Omental fat pad (tissue), 4 donors: ENCODE measurements around the gene RBM19. TPM values are rescaled to one million over a fixed set of nuclear protein-coding genes. Genes with fewer than 3 reads are reported as not detected.

Experiments used
- ATAC-seq: fragments of 150-250 bp; one replicate; pipeline ENCODE4 v1.9.1; 2016; ENCODE audit warnings: mild to moderate bottlenecking, moderate library complexity; ENCODE audit not compliant: low FRiP score
- DNase-seq: peaks from one replicate; pipeline ENCODE4 v3.0.0-alpha.2; 2019; ENCODE audit warnings: low spot score
- total RNA-seq, 4 donors: library from RNA; depleted of rRNA; stranded (reverse); fragments of >200 nt; gene quantifications; one replicate each; pipeline ENCODE4 v1.1.0, GENCODE V29; 2016
- TF ChIP-seq, protein P1 (sequence below), 3 donors: fragments of 450-650 bp; IDR thresholded peaks; one replicate each; pipeline ENCODE4 v1.5.1; 2016 to 2017; ENCODE audit warnings: antibody characterized with exemption in 3 of 3, mild to moderate bottlenecking in 3 of 3, moderate library complexity in 2 of 3

RBM19 gene, protein sequence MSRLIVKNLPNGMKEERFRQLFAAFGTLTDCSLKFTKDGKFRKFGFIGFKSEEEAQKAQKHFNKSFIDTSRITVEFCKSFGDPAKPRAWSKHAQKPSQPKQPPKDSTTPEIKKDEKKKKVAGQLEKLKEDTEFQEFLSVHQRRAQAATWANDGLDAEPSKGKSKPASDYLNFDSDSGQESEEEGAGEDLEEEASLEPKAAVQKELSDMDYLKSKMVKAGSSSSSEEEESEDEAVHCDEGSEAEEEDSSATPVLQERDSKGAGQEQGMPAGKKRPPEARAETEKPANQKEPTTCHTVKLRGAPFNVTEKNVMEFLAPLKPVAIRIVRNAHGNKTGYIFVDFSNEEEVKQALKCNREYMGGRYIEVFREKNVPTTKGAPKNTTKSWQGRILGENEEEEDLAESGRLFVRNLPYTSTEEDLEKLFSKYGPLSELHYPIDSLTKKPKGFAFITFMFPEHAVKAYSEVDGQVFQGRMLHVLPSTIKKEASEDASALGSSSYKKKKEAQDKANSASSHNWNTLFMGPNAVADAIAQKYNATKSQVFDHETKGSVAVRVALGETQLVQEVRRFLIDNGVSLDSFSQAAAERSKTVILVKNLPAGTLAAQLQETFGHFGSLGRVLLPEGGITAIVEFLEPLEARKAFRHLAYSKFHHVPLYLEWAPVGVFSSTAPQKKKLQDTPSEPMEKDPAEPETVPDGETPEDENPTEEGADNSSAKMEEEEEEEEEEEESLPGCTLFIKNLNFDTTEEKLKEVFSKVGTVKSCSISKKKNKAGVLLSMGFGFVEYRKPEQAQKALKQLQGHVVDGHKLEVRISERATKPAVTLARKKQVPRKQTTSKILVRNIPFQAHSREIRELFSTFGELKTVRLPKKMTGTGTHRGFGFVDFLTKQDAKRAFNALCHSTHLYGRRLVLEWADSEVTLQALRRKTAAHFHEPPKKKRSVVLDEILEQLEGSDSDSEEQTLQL
- total RNA-seq: 10 to 100 TPM; 24.3 to 41.6 (median 28.7) TPM

DNA sequence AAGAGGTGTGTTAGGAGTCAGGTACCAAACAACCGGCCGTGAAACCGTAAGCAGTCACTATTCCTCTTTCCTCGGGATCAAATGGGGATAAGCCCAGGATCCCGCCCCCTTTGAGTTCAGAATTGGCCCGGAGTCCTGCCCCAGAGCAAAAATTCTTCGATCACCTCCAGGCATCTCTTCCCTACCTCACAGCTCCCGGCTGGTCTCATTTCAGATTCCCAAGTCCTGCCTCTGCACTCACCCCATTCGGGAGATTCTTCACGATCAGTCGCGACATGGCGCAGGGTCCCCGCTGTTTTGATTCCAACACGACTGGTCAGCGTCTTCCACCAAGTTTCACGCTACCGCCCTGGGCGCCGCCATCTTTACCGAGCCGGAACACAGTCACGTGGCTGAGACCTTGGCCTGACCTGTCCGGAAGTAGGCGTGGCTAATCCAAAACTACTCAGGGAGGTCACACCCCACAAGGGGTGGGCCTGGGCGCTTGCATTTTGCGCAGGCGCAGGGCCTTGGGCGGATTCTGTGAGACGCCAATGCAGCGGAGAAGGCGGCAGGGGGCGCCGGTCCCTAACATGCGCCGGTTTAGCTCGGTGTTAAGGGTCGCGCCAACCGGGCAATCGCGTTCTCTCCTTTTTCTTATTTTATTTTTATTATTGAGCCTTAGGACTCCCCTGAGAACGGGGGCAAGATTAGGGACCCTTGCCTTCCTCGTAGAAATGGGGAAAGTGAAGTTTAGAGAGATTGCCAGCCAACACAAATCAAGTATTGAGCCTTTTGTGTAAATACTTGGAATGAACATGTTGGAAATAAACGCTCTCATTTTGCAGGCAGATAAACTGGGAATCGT lies at the start of gene RBM19:
Gene RBM19 (minus strand): TSS at position 375 of the 847 bp plus-strand sequence. CDS start 98 bp downstream, at position 277.
- DNase-seq: peak; percentile 88
- TF ChIP-seq, protein P1, sequence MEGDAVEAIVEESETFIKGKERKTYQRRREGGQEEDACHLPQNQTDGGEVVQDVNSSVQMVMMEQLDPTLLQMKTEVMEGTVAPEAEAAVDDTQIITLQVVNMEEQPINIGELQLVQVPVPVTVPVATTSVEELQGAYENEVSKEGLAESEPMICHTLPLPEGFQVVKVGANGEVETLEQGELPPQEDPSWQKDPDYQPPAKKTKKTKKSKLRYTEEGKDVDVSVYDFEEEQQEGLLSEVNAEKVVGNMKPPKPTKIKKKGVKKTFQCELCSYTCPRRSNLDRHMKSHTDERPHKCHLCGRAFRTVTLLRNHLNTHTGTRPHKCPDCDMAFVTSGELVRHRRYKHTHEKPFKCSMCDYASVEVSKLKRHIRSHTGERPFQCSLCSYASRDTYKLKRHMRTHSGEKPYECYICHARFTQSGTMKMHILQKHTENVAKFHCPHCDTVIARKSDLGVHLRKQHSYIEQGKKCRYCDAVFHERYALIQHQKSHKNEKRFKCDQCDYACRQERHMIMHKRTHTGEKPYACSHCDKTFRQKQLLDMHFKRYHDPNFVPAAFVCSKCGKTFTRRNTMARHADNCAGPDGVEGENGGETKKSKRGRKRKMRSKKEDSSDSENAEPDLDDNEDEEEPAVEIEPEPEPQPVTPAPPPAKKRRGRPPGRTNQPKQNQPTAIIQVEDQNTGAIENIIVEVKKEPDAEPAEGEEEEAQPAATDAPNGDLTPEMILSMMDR (IDR thresholded peaks at IDR 0.05): peak in 2 of 3 donors; percentile 67 to 79
- peak; percentile 100 for ATAC-seq

DNA sequence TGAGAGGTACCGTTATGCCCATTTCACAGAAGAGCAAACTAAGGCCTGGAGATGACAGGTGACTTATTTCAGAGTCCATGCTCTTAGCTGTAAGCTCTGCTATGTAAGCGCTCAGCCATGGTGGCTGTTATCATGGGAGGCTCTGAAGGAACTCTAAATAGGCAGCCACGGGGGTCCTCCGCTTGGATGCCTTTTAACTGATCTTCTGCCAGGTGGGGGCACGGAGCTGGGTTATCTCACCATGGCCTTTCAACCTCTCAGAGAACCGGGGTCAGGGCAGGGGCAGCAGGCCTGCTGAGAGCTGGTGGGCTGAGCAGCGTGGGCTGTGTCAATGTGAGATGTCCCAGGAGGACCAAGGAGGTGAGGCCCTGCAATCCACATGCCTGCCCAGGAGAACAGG lies 49.7 kb upstream of the RBM19 start:
- ATAC-seq: no peak

DNA sequence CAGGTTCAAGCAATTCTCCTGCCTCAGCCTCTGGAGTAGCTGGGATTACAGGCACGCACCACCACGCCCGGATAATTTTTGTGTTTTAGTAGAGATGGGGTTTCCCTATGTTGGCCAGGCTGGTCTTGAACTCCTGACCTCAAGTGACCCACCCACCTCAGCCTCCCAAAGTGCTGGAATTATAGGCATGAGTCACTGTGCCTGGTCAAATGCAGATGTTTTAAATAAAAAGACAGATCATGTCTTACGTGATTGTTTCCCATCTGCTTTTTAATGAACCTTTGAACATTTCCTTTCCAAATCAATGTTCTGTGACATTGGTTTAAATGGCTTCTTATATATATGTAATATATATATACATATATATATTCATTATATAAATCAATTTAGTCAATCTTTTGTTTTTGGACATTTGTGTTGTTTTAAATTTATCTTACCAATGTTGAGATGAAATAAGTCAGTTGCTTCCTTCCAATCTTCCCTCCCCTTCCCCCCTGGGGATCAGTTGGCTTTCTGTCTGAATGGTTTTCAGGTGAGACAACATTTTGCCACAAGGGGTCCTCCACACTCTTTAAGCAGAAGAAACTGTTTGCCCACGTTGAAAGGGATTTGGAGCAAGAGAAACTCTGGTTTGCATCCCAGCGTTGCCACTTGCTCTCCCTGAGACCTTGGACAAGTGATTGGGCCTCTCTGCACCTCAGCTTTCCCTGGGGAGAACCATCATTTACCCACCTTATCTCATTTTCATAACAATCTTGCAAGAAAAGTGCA lies 47.6 kb upstream of the RBM19 start:
- no peak for ATAC-seq
- DNase-seq: no peak
- TF ChIP-seq, protein P1 (IDR thresholded peaks at IDR 0.05): no peak

More for the DNA sequence above, 49.7 kb upstream of the RBM19 start:
- no peak for DNase-seq
- TF ChIP-seq, protein P1 (IDR thresholded peaks at IDR 0.05): no peak

DNA sequence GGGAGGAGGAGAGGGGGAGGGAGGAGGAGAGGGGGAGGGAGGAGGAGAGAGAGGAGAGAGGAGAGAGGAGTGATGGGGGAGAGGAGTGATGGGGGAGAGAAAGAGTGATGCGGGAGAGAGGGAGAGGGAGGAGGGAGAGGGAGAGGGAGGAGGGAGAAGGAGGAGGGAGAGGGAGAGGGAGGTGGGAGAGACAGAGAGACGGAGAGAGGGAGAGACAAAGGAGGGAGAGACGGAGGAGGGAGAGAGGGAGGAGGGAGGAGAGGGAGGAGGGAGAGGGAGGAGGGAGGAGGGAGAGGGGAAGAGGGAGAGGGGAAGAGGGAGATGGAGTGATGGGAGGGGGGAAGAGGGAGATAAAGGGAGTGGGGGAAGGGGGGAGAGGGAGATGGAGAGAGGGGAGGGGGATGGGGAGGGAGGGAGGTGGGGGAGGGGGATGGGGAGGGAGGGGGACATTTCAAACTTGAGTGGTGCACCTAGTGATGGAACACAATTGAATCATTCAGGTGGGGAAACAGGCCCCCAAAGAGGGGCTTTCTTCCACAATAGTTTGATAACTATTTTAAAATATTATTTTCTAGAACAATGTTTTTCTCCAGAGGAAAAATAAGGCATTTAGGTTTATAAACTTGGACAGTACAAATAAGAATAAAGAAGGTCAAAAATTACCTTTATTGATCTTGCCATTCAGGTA lies 46.8 kb upstream of the RBM19 start:
- TF ChIP-seq, protein P1 (IDR thresholded peaks at IDR 0.05): no peak
- DNase-seq (no peak), ATAC-seq (no peak)

DNA sequence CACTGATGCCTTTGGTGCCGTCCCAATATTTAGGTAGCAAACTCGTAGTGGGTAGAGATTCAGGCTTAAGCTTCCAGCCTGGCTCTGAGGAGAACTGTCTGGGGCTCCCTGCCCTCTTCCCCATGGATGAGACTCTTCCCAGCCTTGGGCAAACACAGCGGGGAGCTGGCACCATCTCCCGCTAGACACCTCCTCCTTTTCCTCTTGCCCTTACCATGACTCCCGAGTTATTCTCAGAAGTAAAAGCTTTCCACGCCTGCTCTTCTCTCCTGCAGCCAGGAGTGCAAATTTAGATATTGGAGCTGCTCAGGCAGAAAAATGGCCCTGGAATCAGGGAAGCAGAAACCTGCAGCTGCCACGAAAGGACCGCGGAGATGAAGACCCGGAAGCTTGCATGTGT lies 45.6 kb upstream of the RBM19 start:
- ATAC-seq (no peak), DNase-seq (no peak)
- TF ChIP-seq, protein P1 (IDR thresholded peaks at IDR 0.05): no peak
